ENCODE measurements around the gene PRDM16.

The PRDM16 gene

GRCh38 chr1:3103967-3104677 is 35.1 kb downstream of the PRDM16 start:
- TF ChIP-seq ZFX (IDR thresholded peaks at IDR 0.05): no peak
- TF ChIP-seq, protein P1, sequence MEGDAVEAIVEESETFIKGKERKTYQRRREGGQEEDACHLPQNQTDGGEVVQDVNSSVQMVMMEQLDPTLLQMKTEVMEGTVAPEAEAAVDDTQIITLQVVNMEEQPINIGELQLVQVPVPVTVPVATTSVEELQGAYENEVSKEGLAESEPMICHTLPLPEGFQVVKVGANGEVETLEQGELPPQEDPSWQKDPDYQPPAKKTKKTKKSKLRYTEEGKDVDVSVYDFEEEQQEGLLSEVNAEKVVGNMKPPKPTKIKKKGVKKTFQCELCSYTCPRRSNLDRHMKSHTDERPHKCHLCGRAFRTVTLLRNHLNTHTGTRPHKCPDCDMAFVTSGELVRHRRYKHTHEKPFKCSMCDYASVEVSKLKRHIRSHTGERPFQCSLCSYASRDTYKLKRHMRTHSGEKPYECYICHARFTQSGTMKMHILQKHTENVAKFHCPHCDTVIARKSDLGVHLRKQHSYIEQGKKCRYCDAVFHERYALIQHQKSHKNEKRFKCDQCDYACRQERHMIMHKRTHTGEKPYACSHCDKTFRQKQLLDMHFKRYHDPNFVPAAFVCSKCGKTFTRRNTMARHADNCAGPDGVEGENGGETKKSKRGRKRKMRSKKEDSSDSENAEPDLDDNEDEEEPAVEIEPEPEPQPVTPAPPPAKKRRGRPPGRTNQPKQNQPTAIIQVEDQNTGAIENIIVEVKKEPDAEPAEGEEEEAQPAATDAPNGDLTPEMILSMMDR (conservative IDR thresholded peaks at IDR 0.05): no peak
- no peak overlapping the region for H3K27ac ChIP-seq

GRCh38 chr1:3105167-3105863 is 36.3 kb downstream of the PRDM16 start:
- no peak overlapping the region for H3K27ac ChIP-seq
- TF ChIP-seq ZFX (IDR thresholded peaks at IDR 0.05): no peak
- TF ChIP-seq, protein P1 (conservative IDR thresholded peaks at IDR 0.05): no peak

- no peak for TF ChIP-seq ZFX (IDR thresholded peaks at IDR 0.05)
- TF ChIP-seq, protein P1 (conservative IDR thresholded peaks at IDR 0.05): no peak
- no peak overlapping the region for H3K27ac ChIP-seq
Observed at GRCh38 chr1:3106216-3106615, 37.2 kb downstream of the PRDM16 start.

GRCh38 chr1:3107201-3107600 is 38.2 kb downstream of the PRDM16 start:
- no peak for TF ChIP-seq ZFX (IDR thresholded peaks at IDR 0.05)
- TF ChIP-seq, protein P1 (conservative IDR thresholded peaks at IDR 0.05): no peak

GRCh38 chr1:3109355-3109754 is 40.4 kb downstream of the PRDM16 start:
- TF ChIP-seq, protein P1 (conservative IDR thresholded peaks at IDR 0.05): no peak
- H3K27ac ChIP-seq: no peak overlapping the region

More at GRCh38 chr1:3107201-3107600, 38.2 kb downstream of the PRDM16 start:
- H3K27ac ChIP-seq: no peak overlapping the region

DNA sequence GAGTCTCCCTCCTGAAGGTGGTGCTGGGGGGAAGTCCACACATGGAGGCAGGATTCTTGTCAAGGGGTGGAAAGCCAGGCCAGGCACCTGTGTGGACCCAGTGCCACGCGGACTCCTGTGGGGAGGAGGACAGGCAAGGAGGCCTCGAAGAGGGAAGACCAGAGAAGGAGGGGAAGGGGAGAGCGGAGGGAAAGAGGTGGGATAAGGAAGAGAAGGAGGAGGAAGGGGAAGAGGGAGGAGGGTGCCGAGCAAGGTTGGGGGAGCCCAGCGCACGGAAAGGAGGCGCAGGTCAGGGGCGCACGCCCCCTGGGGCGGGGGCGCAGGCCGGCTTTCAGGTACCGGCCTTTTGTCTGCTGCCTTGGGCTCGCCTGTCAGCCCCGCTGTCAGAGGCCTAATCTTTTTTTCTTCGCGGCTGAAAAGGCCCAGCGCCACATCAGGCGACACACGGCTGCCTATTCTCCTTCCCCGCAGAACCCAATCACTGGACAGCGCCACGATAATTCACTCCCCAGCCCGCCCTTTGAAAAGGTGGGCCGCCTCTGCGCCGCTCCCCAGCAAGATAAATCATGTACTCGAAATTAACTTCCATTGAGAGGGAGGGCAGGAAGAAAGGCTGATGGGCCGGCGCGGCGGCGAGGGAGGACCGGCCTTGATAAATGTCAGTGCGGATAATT is 42.5 kb downstream of the PRDM16 start:
- TF ChIP-seq ZFX (IDR thresholded peaks at IDR 0.05): no peak
- TF ChIP-seq, protein P1 (conservative IDR thresholded peaks at IDR 0.05): no peak
- no peak overlapping the region for H3K27ac ChIP-seq

DNA sequence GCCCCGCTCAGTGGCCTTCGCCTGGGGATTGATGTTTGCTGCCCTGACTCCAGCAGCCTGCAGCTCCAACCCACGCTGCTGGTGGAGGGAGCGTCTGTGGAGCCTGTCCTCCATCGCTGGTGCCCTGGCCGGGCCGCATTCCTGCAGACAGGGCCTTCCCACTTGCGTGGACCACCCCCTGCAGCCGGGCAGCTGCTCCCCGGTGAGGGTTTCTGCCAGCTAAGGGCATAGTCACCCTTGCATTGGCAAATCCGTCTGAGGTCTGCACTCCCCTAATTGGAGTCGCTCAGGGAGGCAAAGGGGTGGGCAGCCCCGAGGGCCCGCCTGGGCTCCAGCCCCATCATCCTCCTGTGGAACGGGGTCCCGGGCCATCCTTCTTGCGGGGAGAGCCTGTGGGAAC is 43.5 kb downstream of the PRDM16 start:
- TF ChIP-seq ZFX (IDR thresholded peaks at IDR 0.05): no peak
- TF ChIP-seq, protein P1 (conservative IDR thresholded peaks at IDR 0.05): no peak
- no peak overlapping the region for H3K27ac ChIP-seq

Measured in C4-2B (cell line).